Measurements from ENCODE around the gene RABGGTA.

Gene RABGGTA

DNA sequence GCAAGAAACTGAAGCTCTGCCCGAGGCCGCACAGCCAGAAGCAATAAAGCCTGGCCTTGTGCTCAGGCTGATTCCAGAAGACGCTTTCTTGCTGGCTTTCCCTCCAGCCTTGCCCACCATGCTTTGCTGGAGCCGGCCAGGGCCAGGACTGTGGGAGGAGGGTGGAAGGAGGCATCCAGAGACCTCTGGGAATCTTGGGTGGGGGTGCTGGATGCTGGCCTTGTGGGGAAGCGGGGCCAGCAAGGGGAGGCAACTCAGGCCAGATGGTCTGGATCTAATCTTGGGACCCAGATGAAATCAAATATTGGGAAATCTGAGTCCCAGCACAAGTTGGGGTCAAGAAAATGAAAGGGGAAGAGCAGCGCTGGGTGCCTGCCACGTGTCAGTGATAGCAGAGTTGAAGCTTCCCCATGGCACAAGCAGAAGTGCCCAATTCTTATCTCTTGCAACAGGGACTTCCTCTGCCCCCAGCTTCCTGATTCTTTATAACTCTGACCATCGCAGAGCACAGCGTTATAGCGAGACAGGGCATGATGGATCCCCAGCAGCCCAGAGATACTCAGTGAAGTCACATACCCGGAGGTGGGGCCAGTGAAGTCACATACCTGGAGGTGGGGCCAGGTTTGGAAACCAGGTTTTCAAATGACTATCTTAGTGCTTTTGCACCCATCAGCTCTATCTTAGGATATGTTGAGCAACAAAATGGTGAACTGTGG, 6.4 kb upstream of the RABGGTA start:
- TF ChIP-seq, protein P1, sequence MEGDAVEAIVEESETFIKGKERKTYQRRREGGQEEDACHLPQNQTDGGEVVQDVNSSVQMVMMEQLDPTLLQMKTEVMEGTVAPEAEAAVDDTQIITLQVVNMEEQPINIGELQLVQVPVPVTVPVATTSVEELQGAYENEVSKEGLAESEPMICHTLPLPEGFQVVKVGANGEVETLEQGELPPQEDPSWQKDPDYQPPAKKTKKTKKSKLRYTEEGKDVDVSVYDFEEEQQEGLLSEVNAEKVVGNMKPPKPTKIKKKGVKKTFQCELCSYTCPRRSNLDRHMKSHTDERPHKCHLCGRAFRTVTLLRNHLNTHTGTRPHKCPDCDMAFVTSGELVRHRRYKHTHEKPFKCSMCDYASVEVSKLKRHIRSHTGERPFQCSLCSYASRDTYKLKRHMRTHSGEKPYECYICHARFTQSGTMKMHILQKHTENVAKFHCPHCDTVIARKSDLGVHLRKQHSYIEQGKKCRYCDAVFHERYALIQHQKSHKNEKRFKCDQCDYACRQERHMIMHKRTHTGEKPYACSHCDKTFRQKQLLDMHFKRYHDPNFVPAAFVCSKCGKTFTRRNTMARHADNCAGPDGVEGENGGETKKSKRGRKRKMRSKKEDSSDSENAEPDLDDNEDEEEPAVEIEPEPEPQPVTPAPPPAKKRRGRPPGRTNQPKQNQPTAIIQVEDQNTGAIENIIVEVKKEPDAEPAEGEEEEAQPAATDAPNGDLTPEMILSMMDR (IDR thresholded peaks at IDR 0.05; ENCODE audit: insufficient read depth, low read length, poor library complexity, severe bottlenecking) = no peak
- H3K27me3 ChIP-seq (replicated peaks; ENCODE audit: control insufficient read depth, insufficient read depth, low read length) = no peaks in the 10 kb centered on the region
- no peak for DNase-seq (ENCODE audit: extremely low read depth, insufficient read length)
- H3K4me3 ChIP-seq (replicated peaks; ENCODE audit: low read depth, low read length) = no peak overlapping the region
- no peaks in the 10 kb centered on the region for H3K36me3 ChIP-seq (ENCODE audit: control insufficient read depth, insufficient read depth, low read length)

DNA sequence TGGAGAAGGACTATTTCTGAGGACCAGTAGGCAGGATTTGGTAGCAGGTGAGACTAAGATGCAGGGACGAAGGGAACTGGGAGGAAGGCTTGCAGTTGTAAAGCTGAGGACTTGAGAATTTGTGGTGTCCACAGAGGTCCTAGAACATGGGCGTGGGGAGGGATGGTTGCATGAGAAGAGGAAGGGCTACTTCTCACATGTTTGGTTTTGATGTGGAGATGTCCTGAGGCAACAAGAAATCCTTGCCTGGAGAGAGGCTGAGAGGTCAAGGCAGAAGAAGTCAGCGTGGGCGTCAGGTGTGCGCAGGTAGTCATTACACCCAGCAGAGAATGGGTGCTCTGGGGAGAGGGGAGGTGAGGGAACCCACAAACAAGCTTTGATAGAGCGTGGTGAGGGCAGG, 5.7 kb upstream of the RABGGTA start:
- H3K36me3 ChIP-seq (ENCODE audit: control insufficient read depth, insufficient read depth, low read length) = no peaks in the 10 kb centered on the region

DNA sequence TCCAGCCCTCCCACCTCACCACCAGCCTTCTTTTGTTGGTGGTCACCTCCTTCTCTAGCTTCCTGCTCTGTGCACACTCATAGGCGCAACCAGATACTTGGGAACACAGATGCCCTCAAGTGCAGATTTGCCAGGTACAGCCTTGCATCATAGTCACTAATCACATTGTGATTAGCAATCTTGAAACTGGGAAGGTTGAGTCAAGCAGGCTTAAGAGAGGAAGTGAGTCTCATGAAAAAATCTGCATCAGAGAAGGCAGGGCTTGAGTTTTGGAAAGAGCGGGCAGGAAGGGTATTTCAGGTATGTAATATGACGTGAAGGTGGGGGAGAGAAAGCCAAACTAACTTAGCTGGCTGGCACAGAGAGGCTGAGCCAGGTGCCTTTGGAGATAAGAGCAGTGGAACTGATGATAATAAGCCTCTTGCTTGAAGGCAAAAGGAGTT, 2.7 kb upstream of the RABGGTA start:
- H3K36me3 ChIP-seq (ENCODE audit: control insufficient read depth, insufficient read depth, low read length) = peaks cover 5% of the 10 kb centered on the region
- H3K27me3 ChIP-seq (replicated peaks; ENCODE audit: control insufficient read depth, insufficient read depth, low read length) = no peaks in the 10 kb centered on the region
- peak; percentile 73 for DNase-seq (ENCODE audit: extremely low read depth, insufficient read length)
- TF ChIP-seq, protein P1 (IDR thresholded peaks at IDR 0.05; ENCODE audit: insufficient read depth, low read length, poor library complexity, severe bottlenecking) = no peak
- H3K4me3 ChIP-seq (replicated peaks; ENCODE audit: low read depth, low read length) = 0 out of 2 replicates have a peak overlapping the region, but pooled peaks have one; percentile 5

More for the DNA sequence above, 5.7 kb upstream of the RABGGTA start:
- TF ChIP-seq, protein P1 (IDR thresholded peaks at IDR 0.05; ENCODE audit: insufficient read depth, low read length, poor library complexity, severe bottlenecking) = no peak
- no peak overlapping the region for H3K4me3 ChIP-seq (replicated peaks; ENCODE audit: low read depth, low read length)
- no peak for DNase-seq (ENCODE audit: extremely low read depth, insufficient read length)
- H3K27me3 ChIP-seq (replicated peaks; ENCODE audit: control insufficient read depth, insufficient read depth, low read length) = no peaks in the 10 kb centered on the region

DNA sequence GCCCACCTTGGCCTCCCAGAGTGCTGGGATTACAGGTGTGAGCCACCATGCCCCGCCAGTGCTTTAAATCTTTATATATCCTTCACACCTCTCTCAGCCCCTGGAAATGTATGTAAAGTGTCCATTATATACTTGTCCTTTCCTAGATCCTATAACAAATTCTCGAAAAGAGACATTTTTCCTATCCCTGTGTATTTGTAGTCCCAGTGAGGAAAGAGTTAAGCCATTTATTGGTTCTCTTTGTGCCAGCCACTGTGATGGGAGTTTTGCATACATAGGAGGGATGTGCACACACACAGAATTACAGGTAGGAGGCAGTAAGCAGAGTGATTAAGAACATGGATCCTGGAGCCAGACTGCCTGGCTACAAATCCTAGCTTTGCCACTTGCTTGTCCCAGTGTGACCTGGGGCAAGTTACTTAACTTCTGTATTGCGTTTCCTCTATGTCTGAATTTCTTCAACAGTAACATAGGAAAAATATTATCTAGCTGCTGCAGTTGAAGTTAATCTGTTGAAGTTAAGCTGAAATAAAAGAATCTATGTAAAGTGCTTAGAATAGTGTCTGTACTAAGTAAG, 2.1 kb upstream of the RABGGTA start:
- H3K4me3 ChIP-seq (replicated peaks; ENCODE audit: low read depth, low read length) = no peak overlapping the region
- H3K36me3 ChIP-seq (ENCODE audit: control insufficient read depth, insufficient read depth, low read length) = peaks cover 9% of the 10 kb centered on the region
- H3K27me3 ChIP-seq (replicated peaks; ENCODE audit: control insufficient read depth, insufficient read depth, low read length) = no peaks in the 10 kb centered on the region
- TF ChIP-seq, protein P1 (IDR thresholded peaks at IDR 0.05; ENCODE audit: insufficient read depth, low read length, poor library complexity, severe bottlenecking) = peak; percentile 18
- no peak for DNase-seq (ENCODE audit: extremely low read depth, insufficient read length)

DNA sequence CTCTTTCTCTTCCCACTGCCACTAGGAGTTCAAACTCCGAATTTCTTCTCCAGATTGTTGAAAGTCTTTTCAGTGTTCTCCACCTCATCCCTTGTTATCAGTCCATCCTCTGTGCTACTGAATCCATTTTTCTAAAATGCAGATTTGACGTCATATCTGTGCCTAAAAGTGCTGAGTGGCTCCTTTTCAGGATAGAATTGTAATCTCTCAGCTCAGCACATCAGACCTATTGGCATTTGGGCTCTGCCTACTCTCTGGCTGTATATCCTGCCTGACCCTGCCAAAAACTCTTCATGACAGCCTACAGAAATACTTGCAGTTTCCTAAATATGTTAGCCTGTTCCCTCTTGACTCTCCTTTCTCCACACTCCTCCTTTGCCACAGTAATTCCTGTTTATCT, 1.1 kb upstream of the RABGGTA start:
- Histone ChIP-seq H3K36me3 (ENCODE audit: control insufficient read depth, insufficient read depth, low read length) (peaks cover 12% of the 10 kb centered on the region), H3K27me3 (replicated peaks; ENCODE audit: control insufficient read depth, insufficient read depth, low read length) (no peaks in the 10 kb centered on the region), H3K4me3 (replicated peaks; ENCODE audit: low read depth, low read length) (no peak overlapping the region)
- DNase-seq (ENCODE audit: extremely low read depth, insufficient read length) = no peak
- TF ChIP-seq, protein P1 (IDR thresholded peaks at IDR 0.05; ENCODE audit: insufficient read depth, low read length, poor library complexity, severe bottlenecking) = no peak

Measured in GM06990 (cell line).